Activated naive CD4-positive, alpha-beta T cell treated with anti-CD3 and anti-CD28 coated beads, Interleukin-2, amount 50 U/mL, for 24 hours (primary cell): ENCODE measurements around the gene CIT.
"Not testable (repeated sequence)": the region's sequence is repeated elsewhere in the genome, so short reads cannot be mapped to it uniquely, and the experiment has no call there.

Experiments used
- H3K27ac Mint-ChIP-seq: one replicate; pipeline ENCODE4 v1.8.0; 2021; ENCODE audit warnings: mild to moderate bottlenecking, mixed read lengths
- H3K27me3 Mint-ChIP-seq: one replicate; pipeline ENCODE4 v1.8.0; 2021; ENCODE audit warnings: mixed read lengths
- H3K36me3 Mint-ChIP-seq: one replicate; pipeline ENCODE4 v1.8.0; 2021; ENCODE audit warnings: mixed read lengths
- H3K4me1 Mint-ChIP-seq: one replicate; pipeline ENCODE4 v1.8.0; 2021; ENCODE audit warnings: mixed read lengths
- H3K4me3 Mint-ChIP-seq: one replicate; pipeline ENCODE4 v1.8.0; 2021; ENCODE audit warnings: mild to moderate bottlenecking, mixed read lengths
- H3K9me3 Mint-ChIP-seq: one replicate; pipeline ENCODE4 v1.8.0; 2021; ENCODE audit warnings: mixed read lengths

CIT gene

DNA sequence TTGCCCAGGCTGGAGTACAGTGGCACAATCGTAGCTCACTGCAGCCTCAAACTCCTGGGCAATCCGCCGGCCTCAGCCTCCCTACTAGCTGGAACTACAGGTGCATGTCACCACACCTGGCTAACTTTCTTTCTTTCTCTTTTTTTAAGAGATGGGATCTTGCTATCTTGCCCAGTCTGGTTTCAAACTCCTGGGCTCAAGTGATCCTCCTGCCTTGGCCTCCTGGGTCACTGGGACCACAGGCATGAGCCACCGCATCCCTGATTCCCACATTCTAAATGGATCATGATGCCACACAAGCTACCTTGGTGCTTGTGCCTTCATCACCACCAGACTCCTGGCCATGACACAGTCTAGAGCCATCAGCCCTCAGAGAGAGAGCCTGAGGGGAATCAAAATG lies 165.4 kb downstream of the CIT start:
- no peaks in the 10 kb centered on the region for H3K4me1 Mint-ChIP-seq
- no peak overlapping the region for H3K27ac Mint-ChIP-seq
- no peaks in the 10 kb centered on the region for H3K27me3 Mint-ChIP-seq
- H3K4me3 Mint-ChIP-seq, result no peak overlapping the region
- H3K9me3 Mint-ChIP-seq, result no peaks in the 10 kb centered on the region
- peaks cover 4% of the 10 kb centered on the region for H3K36me3 Mint-ChIP-seq

DNA sequence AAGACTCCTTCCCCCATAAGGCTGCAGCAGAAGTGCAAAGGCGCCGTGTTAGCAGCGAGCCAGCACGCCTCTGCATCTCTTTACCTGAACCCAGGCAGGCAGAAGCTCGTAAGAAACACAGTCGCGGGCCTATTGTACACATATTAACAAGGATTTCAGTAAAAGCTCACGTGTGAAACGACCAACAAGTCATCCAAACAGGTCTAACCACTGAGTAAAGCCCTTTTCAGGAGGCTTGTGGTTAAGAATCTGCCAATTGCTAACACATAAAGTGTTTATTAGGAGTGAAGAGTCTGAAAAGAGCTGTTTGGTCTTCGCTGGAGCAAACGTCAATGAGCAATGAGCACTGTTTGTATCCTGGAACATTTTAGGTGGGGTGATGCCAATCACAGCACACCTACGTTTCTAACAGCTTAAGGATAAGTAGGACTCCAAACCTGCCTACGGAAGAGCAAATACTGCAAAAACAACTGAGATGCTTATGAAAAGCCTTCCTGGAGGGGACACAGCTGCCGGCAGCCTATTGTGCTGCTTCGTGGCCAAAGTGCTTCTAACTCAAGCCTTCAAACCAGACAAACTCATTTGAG lies 166.1 kb downstream of the CIT start:
- Mint-ChIP-seq H3K4me3 (no peak overlapping the region), H3K9me3 (no peaks in the 10 kb centered on the region), H3K36me3 (peaks cover 4% of the 10 kb centered on the region)

GRCh38 chr12:119710374-119710964 lies 166.7 kb downstream of the CIT start:
- Mint-ChIP-seq H3K4me1 (no peaks in the 10 kb centered on the region), H3K36me3 (peaks cover 4% of the 10 kb centered on the region), H3K27ac (no peak overlapping the region), H3K4me3 (no peak overlapping the region), H3K27me3 (no peaks in the 10 kb centered on the region), H3K9me3 (no peaks in the 10 kb centered on the region)

More for the DNA sequence above, 166.1 kb downstream of the CIT start:
- Mint-ChIP-seq H3K27ac (no peak overlapping the region), H3K27me3 (no peaks in the 10 kb centered on the region), H3K4me1 (no peaks in the 10 kb centered on the region)

GRCh38 chr12:119706427-119706826 lies 170.7 kb downstream of the CIT start:
- not testable (repeated sequence) for H3K9me3 Mint-ChIP-seq, H3K36me3 Mint-ChIP-seq, H3K4me1 Mint-ChIP-seq, H3K27me3 Mint-ChIP-seq, H3K4me3 Mint-ChIP-seq, H3K27ac Mint-ChIP-seq

- Mint-ChIP-seq H3K4me3 (no peak overlapping the region), H3K36me3 (peaks cover 2% of the 10 kb centered on the region), H3K27me3 (no peaks in the 10 kb centered on the region), H3K9me3 (no peaks in the 10 kb centered on the region), H3K4me1 (no peaks in the 10 kb centered on the region), H3K27ac (no peak overlapping the region)
Measured at GRCh38 chr12:119705182-119705581, 171.9 kb downstream of the CIT start.

GRCh38 chr12:119704065-119704747 lies 172.9 kb downstream of the CIT start:
- peaks cover 2% of the 10 kb centered on the region for H3K36me3 Mint-ChIP-seq
- H3K27ac Mint-ChIP-seq, result no peak overlapping the region
- no peaks in the 10 kb centered on the region for H3K9me3 Mint-ChIP-seq
- no peak overlapping the region for H3K4me3 Mint-ChIP-seq
- no peaks in the 10 kb centered on the region for H3K27me3 Mint-ChIP-seq
- no peaks in the 10 kb centered on the region for H3K4me1 Mint-ChIP-seq

GRCh38 chr12:119700078-119700477 lies 177.0 kb downstream of the CIT start:
- Mint-ChIP-seq H3K36me3 (no peaks in the 10 kb centered on the region), H3K9me3 (no peaks in the 10 kb centered on the region), H3K4me1 (no peaks in the 10 kb centered on the region), H3K27ac (no peak overlapping the region), H3K4me3 (no peak overlapping the region), H3K27me3 (no peaks in the 10 kb centered on the region)

DNA sequence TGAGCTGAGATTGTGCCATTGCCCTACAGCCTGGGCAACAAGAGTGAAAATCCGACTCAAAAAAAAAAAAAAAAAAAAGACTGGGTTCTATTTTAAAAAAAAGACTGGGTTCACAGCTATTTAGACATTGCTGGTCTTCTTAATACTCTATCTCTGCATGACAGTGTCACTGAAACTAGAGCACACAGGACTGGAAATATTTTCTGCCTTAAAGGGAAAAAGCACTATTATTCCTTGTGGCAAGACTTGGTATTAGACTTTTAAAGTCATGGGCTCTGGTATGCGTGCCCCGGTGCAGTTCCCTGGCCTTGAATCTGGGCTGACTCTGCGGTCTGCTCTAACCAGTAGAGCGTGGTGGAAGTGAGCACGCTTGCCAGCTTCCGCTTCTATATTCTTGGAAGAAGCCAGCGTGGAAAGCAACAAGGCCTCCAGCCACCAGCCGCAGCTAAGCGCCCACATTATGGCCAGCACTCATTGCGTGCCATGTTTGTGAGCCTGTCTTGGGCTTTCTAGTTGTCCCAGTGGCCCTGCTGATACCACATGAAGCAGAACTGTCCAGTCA lies 177.8 kb downstream of the CIT start:
- Mint-ChIP-seq H3K9me3 (no peaks in the 10 kb centered on the region), H3K36me3 (no peaks in the 10 kb centered on the region), H3K4me1 (no peaks in the 10 kb centered on the region), H3K4me3 (no peak overlapping the region), H3K27ac (no peak overlapping the region), H3K27me3 (no peaks in the 10 kb centered on the region)

- Mint-ChIP-seq H3K36me3 (no peaks in the 10 kb centered on the region), H3K4me3 (no peak overlapping the region), H3K27me3 (no peaks in the 10 kb centered on the region), H3K4me1 (no peaks in the 10 kb centered on the region), H3K9me3 (no peaks in the 10 kb centered on the region), H3K27ac (no peak overlapping the region)
Measured at GRCh38 chr12:119696943-119697342, 180.2 kb downstream of the CIT start.

DNA sequence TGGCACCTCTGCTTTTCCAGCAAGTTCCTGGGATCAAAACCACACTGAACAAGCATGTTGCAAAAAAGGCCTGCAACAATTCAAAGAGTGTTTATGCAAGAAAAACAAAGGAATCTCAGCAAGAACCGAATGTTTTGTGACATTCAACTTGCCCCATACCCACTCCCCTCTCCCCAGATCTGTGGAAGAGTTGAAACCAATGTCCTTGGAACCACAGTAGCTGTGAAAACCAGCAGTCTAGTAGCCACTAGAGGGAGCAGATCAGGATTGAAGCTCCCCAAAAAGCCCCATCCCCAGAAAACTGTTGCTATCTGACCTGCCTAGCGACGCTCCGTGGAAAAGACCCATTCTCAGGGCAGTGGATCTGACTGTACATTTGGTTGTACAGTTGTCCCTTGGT lies 182.1 kb downstream of the CIT start:
- Mint-ChIP-seq H3K4me1 (no peaks in the 10 kb centered on the region), H3K27ac (no peak overlapping the region), H3K9me3 (no peaks in the 10 kb centered on the region), H3K36me3 (no peaks in the 10 kb centered on the region), H3K27me3 (no peaks in the 10 kb centered on the region), H3K4me3 (no peak overlapping the region)

DNA sequence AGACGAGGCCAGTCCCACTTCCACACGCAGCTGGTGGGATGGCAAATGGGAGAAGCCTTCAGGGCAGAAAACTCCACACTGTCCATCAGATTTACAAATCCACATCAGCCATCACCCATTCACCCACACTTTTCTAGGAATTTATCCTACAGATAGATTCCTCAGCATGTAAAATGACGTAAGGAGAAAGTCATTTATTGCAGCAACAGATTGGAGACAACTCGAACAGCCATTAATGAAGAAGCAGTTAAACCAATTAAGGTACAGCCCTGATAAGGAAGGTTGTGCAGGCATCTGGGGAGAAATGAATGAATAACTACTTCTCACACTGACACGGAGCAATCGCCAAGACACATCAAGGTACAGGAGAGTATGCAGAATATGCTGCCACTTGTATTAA lies 183.0 kb downstream of the CIT start:
- H3K36me3 Mint-ChIP-seq, result no peaks in the 10 kb centered on the region
- H3K27me3 Mint-ChIP-seq, result no peaks in the 10 kb centered on the region
- H3K4me1 Mint-ChIP-seq, result no peaks in the 10 kb centered on the region
- H3K9me3 Mint-ChIP-seq, result no peaks in the 10 kb centered on the region
- no peak overlapping the region for H3K4me3 Mint-ChIP-seq
- H3K27ac Mint-ChIP-seq, result no peak overlapping the region

DNA sequence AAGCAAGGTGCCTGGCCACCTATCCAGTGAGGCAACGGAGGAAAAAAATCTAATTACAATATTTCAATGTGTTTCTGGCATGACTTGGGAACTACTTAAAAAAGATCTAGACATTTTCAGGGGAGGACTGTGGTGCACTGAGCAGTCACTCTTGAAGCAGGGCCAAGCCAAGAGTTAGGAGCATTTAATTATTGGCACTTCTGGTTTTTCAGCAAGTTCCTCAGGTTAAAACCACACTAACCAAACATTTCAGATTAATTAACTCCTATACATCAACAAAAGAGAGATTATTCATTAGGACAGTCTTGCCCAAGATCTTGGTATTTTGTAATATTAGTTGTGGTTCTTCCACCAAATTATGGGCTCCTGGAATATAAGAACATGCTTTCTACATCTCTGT lies 183.6 kb downstream of the CIT start:
- no peak overlapping the region for H3K4me3 Mint-ChIP-seq
- H3K4me1 Mint-ChIP-seq, result no peaks in the 10 kb centered on the region
- no peaks in the 10 kb centered on the region for H3K27me3 Mint-ChIP-seq
- no peaks in the 10 kb centered on the region for H3K9me3 Mint-ChIP-seq
- no peak overlapping the region for H3K27ac Mint-ChIP-seq
- H3K36me3 Mint-ChIP-seq, result no peaks in the 10 kb centered on the region

- Mint-ChIP-seq H3K9me3 (no peaks in the 10 kb centered on the region), H3K4me3 (no peak overlapping the region), H3K27ac (no peak overlapping the region), H3K4me1 (no peaks in the 10 kb centered on the region), H3K27me3 (no peaks in the 10 kb centered on the region), H3K36me3 (no peaks in the 10 kb centered on the region)
Measured at GRCh38 chr12:119692997-119693396, 184.1 kb downstream of the CIT start.

DNA sequence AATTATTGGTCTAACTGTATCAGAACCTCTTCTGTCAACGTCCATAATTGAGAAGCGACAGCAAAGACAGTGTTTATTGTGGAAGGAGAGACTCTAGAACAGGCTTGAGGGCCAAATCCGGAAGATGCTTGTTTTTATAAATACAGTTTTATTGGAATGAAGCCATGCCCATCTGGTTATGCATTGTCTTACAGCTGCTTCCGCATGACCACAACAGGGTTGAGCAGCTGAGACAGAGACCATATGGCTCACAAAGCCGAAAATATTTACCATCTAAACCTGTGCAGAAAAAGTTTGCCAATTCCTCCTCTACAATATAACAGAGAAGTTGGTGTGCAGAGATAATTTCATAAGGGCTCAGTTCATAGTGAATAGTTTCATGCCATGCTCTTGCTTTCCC lies 184.7 kb downstream of the CIT start:
- Mint-ChIP-seq H3K4me1 (no peaks in the 10 kb centered on the region), H3K27ac (no peak overlapping the region), H3K36me3 (no peaks in the 10 kb centered on the region), H3K4me3 (no peak overlapping the region), H3K27me3 (no peaks in the 10 kb centered on the region), H3K9me3 (no peaks in the 10 kb centered on the region)

- Mint-ChIP-seq H3K27ac (no peak overlapping the region), H3K27me3 (no peaks in the 10 kb centered on the region), H3K4me1 (no peaks in the 10 kb centered on the region)
Measured at GRCh38 chr12:119691202-119691810, 185.8 kb downstream of the CIT start.

DNA sequence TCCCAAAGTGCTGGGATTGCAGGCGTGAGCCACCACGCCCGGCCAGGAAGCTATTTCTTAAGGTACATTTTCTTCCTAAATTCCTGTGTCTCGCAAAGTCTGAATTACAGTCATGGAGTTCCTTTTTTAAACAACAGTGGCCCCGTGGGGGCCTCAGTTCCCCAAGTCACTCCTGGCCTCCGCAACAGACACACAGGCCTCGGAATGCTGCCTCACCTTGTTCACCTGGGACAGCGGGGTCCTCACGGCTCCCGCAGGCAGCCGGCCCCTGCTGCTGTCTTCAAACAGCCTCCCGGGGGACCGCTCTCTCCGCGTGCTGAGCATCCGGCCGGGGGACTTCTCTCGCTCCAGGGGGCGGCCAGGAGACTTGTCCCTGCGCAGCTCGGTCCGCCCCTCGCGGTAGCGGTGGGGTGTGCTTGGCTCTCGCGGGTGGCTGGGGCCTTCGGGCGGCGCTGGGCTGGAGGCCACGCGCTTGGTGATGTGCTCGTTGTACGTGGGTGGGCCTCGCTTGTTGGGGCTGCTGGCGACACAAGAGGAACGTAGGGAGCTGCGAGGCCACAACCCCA lies 187.1 kb downstream of the CIT start:
- no peak overlapping the region for H3K4me3 Mint-ChIP-seq

More at GRCh38 chr12:119691202-119691810, 185.8 kb downstream of the CIT start:
- Mint-ChIP-seq H3K9me3 (no peaks in the 10 kb centered on the region), H3K4me3 (no peak overlapping the region), H3K36me3 (no peaks in the 10 kb centered on the region)

More for the DNA sequence above, 187.1 kb downstream of the CIT start:
- Mint-ChIP-seq H3K27ac (no peak overlapping the region), H3K4me1 (no peaks in the 10 kb centered on the region), H3K36me3 (no peaks in the 10 kb centered on the region), H3K27me3 (no peaks in the 10 kb centered on the region), H3K9me3 (no peaks in the 10 kb centered on the region)
